Activated T-cell treated with anti-CD3 and anti-CD28 coated beads for 1 hour (primary cell): ENCODE measurements around the gene SPON2.
A peak's percentile ranks its signal among the peaks of the same experiment; 100 is the strongest.
"Not testable (repeated sequence)": the region's sequence is repeated elsewhere in the genome, so short reads cannot be mapped to it uniquely, and the experiment has no call there.

ENCODE experiments used
- DNase-seq: peaks from one replicate; pipeline ENCODE4 v3.0.0-alpha.2; 2020; ENCODE audit warnings: low read depth

SPON2 gene

DNA sequence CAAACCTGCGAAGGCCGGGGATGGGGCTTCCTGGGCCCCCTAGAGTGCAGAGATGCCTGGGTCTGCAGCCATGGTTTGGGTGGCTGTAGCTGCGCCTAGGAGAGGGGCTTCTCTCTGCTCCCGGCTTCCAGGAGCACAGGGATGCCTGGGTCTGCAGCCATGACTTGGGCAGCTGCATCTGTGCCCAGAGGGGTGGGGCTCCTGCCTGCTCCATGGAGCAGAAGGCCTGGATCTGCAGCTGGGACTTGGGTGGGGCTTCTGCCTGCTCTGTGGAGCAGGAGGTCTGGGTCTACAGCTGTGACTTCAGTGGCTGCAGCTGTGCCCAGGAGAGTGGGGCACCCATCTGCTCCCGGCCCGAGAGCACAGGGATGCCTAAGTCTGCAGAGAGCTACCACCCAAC is 20.8 kb downstream of the SPON2 start:
- no peak for DNase-seq

- no peak for DNase-seq
Measured at GRCh38 chr4:1150875-1151274, 21.5 kb downstream of the SPON2 start.

- DNase-seq, result no peak
Measured at GRCh38 chr4:1139860-1140259, 32.5 kb downstream of the SPON2 start.

DNA sequence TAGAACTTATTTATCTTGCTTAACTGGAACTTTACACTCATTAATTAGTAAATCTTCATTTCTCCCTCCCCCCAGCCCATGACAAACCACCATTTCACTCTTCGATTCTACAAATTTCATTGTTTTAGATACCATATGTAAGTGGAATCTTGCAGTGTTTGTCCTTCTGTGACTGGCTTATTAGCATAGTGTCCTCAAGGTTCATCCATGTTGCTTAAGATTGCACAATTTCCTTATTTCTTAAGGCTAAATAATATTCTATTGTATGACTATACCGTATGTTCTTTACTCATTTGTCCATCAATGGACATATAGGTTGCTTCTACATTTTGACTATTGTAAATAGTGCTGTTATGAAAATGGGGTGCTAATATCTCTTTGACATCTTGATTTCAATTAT is 34.5 kb downstream of the SPON2 start:
- DNase-seq, result no peak

GRCh38 chr4:1137063-1137776 is 35.2 kb downstream of the SPON2 start:
- no peak for DNase-seq

DNA sequence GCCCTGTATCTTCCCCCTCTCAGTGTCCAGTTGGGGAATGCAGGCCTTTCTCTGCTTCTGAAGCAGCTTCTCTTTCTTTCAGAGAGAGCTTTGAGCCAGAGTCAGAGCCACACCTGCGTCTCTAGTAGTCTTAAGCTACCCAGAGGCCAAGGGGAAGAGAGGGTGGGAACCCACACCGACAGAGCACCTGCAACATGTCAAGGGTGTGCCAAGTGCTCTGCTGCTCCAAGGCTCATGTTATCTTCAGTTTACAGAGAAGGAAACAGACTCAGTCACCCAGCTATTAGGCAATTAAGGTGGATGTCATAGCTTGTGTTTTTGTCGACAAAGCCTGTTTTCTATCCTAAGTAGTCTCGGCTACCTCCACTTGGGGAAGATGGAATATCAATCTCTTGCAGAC is 36.3 kb downstream of the SPON2 start:
- DNase-seq, result no peak

- DNase-seq, result no peak
Measured at GRCh38 chr4:1133033-1133432, 39.4 kb downstream of the SPON2 start.

- DNase-seq, result peak; percentile 68
Measured at GRCh38 chr4:1130316-1131186, 41.8 kb downstream of the SPON2 start.

DNA sequence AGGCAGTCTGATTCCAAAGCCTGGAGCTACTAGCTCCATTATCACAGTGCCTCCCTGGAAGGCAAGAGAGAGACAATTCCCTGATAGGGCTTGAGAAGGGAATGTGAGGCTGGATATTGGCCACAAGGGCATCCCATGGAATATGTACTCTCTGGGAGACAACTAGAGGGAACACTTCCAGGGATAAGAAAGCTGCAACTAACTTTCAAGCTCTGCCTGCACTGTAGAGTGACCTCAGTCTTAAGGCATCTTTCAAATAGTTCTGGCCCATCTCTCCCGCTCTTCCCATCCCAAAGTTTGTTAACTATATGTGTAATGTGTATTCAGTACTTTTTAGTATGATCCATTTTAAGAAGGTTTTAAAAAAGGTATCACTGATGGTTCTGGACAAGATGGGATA is 45.9 kb downstream of the SPON2 start:
- no peak for DNase-seq

DNA sequence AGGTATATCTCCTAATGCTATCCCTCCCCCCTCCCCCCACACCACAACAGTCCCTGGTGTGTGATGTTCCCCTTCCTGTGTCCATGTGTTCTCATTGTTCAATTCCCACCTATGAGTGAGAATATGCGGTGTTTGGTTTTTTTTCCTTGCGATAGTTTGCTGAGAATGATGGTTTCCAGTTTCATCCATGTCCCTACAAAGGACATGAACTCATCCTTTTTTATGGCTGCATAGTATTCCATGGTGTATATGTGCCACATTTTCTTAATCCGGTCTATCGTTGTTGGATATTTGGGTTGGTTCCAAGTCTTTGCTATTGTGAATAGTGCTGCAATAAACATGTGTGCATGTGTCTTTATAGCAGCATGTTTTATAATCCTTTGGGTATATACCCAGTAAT is 46.9 kb downstream of the SPON2 start:
- DNase-seq, result not testable (repeated sequence)

DNA sequence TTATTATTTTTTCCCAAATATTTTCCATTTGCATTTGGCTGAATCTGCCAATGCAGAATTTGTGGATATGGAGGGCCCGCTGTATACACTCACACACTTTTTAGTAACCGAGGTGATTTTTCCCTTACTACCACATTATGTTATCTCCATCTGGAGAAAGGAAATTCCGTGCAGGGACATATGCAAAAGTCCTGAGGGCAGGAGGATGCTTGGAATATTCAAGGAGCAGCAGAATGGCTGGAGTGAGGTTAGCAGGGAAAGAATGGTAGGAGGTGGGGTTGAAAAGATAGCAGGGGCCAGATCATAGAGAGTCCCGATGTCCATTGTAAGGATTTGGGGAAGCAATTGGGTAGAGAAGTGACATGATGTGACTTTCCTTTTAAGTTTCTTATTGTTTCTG is 47.6 kb downstream of the SPON2 start:
- DNase-seq, result no peak

- DNase-seq, result no peak
Measured at GRCh38 chr4:1122505-1122904, 49.9 kb downstream of the SPON2 start.
